WTC11 (cell line): ENCODE results near the gene RPS6KA5. TPM values are rescaled to one million over a fixed set of nuclear protein-coding genes. Genes with fewer than 3 reads are reported as not detected.

Experiments
- ATAC-seq: fragments of 200-7000 bp; cut with Tn5 transposase; 2 replicates; pipeline ENCODE4 v1.10.0; 2021; ENCODE audit warnings: mild to moderate bottlenecking, moderate library complexity
- CTCF ChIA-PET: fragments of 300-600 bp; sonication (Branson Sonifier 250); formaldehyde crosslinking; loops from one replicate; lab custom pipeline; 2021; ENCODE audit warnings: antibody characterized with exemption; lab: Charles Lee
- POLR2A ChIA-PET: fragments of 350-600 bp; sonication (Branson Sonifier 250); formaldehyde crosslinking; loops from one replicate; lab custom pipeline; 2021; ENCODE audit warnings: antibody characterized with exemption; lab: Charles Lee
- DNase-seq: peaks from one replicate; pipeline ENCODE4 v3.0.0; 2021; ENCODE audit warnings: low spot score
- H3K27ac Mint-ChIP-seq: 2 replicates; pipeline ENCODE4 v1.8.0; 2021; ENCODE audit warnings: mixed read lengths
- H3K27me3 Mint-ChIP-seq: 2 replicates; pipeline ENCODE4 v1.8.0; 2021; ENCODE audit warnings: low read depth, mild to moderate bottlenecking, moderate library complexity, mixed read lengths
- H3K36me3 Mint-ChIP-seq: 2 replicates; pipeline ENCODE4 v1.8.0; 2021; ENCODE audit warnings: mixed read lengths
- H3K4me1 Mint-ChIP-seq: 2 replicates; pipeline ENCODE4 v1.8.0; 2022; ENCODE audit warnings: mixed read lengths
- H3K4me3 Mint-ChIP-seq: 2 replicates; pipeline ENCODE4 v1.8.0; 2021; ENCODE audit warnings: mild to moderate bottlenecking, moderate library complexity, mixed read lengths
- H3K9me3 Mint-ChIP-seq: 2 replicates; pipeline ENCODE4 v1.8.0; 2021; ENCODE audit warnings: mixed read lengths
- E2F5 ChIP-seq: sonication (generic); formaldehyde crosslinking; IDR thresholded peaks from 2 replicates; pipeline ENCODE4 v1.8.1; 2022; ENCODE audit warnings: mild to moderate bottlenecking, moderate library complexity, missing genetic modification reagents
- EMX1 ChIP-seq: fragments of 250-450 bp; sonication (Bioruptor Pico); IDR thresholded peaks from 2 replicates; pipeline ENCODE4 v1.8.0; 2021; ENCODE audit warnings: mild to moderate bottlenecking
- ERG ChIP-seq: fragments of 250-450 bp; sonication (Bioruptor Pico); IDR thresholded peaks from 2 replicates; pipeline ENCODE4 v1.8.0; 2021; ENCODE audit warnings: mild to moderate bottlenecking
- IRF2 ChIP-seq: sonication (generic); formaldehyde crosslinking; IDR thresholded peaks from 2 replicates; pipeline ENCODE4 v1.8.0; 2022; ENCODE audit warnings: low read depth, missing genetic modification reagents, borderline replicate concordance
- TCF7 ChIP-seq: sonication (generic); formaldehyde crosslinking; IDR thresholded peaks from 2 replicates; pipeline ENCODE4 v1.8.0; 2022; ENCODE audit warnings: mild to moderate bottlenecking, low read depth, missing genetic modification reagents, moderate library complexity
- TP53 ChIP-seq: sonication (generic); formaldehyde crosslinking; IDR thresholded peaks from 2 replicates; pipeline ENCODE4 v1.8.1; 2023; ENCODE audit warnings: mild to moderate bottlenecking, missing genetic modification reagents
- USF1 ChIP-seq: sonication (generic); formaldehyde crosslinking; IDR thresholded peaks from 2 replicates; pipeline ENCODE4 v1.8.0; 2022; ENCODE audit warnings: mild to moderate bottlenecking, missing genetic modification reagents
- total RNA-seq: library from RNA; stranded (reverse); gene quantifications from 3 replicates; pipeline ENCODE4 v1.2.3, GENCODE V29; 2021
- TF ChIP-seq, protein P1 (sequence below): sonication (generic); formaldehyde crosslinking; IDR thresholded peaks from 2 replicates; pipeline ENCODE4 v1.8.1; 2023; ENCODE audit warnings: mild to moderate bottlenecking, missing genetic modification reagents, moderate library complexity
- TF ChIP-seq, protein P2 (sequence below): fragments of 250-450 bp; sonication (Bioruptor Pico); IDR thresholded peaks from 2 replicates; pipeline ENCODE4 v1.9.0; 2021; ENCODE audit warnings: moderate library complexity, mild to moderate bottlenecking, inconsistent platforms, borderline replicate concordance
- TF ChIP-seq, protein P3 (sequence below): sonication (generic); formaldehyde crosslinking; IDR thresholded peaks from 2 replicates; pipeline ENCODE4 v1.8.0; 2023; ENCODE audit warnings: mild to moderate bottlenecking, missing genetic modification reagents
- TF ChIP-seq, protein P4 (sequence below): sonication (generic); formaldehyde crosslinking; IDR thresholded peaks from 2 replicates; pipeline ENCODE4 v1.8.0; 2023; ENCODE audit warnings: missing genetic modification reagents
- TF ChIP-seq, protein P5 (sequence below): sonication (generic); formaldehyde crosslinking; IDR thresholded peaks from 2 replicates; pipeline ENCODE4 v1.8.0; 2022; ENCODE audit warnings: missing genetic modification reagents
- TF ChIP-seq, protein P6 (sequence below): sonication (generic); formaldehyde crosslinking; IDR thresholded peaks from 2 replicates; pipeline ENCODE4 v1.8.1; 2022; ENCODE audit warnings: missing genetic modification reagents, borderline replicate concordance
- TF ChIP-seq, protein P7 (sequence below): sonication (generic); formaldehyde crosslinking; IDR thresholded peaks from 2 replicates; pipeline ENCODE4 v1.8.1; 2023; ENCODE audit warnings: mild to moderate bottlenecking, missing genetic modification reagents

RPS6KA5 gene
- total RNA-seq, 1 experiment from 2014 or later = 5.2 TPM

DNA sequence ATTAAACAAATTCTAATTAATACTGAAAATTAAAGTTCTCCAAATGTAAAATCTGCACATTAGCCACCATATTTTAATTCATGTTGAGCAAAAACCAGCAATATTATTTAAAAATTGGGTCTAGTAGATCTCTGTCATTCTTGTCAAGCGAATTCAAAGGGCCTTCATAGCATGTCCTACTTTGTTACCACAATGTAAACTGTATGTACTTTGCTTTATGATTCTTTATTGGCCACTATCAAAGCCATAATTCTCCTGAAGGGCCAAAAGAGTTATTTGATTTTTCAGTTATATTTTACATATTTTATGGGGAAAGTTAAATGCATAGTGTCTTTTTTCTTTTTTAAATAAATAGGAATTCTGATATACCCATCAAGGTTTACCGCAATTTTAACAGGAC is 117.9 kb downstream of the RPS6KA5 start:
- ChIA-PET CTCF (no interaction called here), POLR2A (no interaction called here)
- Mint-ChIP-seq H3K27ac (no peak overlapping the region), H3K9me3 (peaks cover 31% of the 10 kb centered on the region), H3K36me3 (peaks cover 33% of the 10 kb centered on the region), H3K4me1 (no peaks in the 10 kb centered on the region), H3K27me3 (no peaks in the 10 kb centered on the region; the same call in none of the 2 replicates), H3K4me3 (no peak overlapping the region)
- DNase-seq = no peak
- TF ChIP-seq, protein P1, sequence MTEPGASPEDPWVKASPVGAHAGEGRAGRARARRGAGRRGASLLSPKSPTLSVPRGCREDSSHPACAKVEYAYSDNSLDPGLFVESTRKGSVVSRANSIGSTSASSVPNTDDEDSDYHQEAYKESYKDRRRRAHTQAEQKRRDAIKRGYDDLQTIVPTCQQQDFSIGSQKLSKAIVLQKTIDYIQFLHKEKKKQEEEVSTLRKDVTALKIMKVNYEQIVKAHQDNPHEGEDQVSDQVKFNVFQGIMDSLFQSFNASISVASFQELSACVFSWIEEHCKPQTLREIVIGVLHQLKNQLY (CRISPR knock-in tag) = no peak
- TF ChIP-seq E2F5 = no peak
- TF ChIP-seq, protein P2, sequence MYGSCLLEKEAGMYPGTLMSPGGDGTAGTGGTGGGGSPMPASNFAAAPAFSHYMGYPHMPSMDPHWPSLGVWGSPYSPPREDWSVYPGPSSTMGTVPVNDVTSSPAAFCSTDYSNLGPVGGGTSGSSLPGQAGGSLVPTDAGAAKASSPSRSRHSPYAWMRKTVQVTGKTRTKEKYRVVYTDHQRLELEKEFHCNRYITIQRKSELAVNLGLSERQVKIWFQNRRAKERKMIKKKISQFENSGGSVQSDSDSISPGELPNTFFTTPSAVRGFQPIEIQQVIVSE = no peak
- TF ChIP-seq, protein P3, sequence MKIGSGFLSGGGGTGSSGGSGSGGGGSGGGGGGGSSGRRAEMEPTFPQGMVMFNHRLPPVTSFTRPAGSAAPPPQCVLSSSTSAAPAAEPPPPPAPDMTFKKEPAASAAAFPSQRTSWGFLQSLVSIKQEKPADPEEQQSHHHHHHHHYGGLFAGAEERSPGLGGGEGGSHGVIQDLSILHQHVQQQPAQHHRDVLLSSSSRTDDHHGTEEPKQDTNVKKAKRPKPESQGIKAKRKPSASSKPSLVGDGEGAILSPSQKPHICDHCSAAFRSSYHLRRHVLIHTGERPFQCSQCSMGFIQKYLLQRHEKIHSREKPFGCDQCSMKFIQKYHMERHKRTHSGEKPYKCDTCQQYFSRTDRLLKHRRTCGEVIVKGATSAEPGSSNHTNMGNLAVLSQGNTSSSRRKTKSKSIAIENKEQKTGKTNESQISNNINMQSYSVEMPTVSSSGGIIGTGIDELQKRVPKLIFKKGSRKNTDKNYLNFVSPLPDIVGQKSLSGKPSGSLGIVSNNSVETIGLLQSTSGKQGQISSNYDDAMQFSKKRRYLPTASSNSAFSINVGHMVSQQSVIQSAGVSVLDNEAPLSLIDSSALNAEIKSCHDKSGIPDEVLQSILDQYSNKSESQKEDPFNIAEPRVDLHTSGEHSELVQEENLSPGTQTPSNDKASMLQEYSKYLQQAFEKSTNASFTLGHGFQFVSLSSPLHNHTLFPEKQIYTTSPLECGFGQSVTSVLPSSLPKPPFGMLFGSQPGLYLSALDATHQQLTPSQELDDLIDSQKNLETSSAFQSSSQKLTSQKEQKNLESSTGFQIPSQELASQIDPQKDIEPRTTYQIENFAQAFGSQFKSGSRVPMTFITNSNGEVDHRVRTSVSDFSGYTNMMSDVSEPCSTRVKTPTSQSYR = no peak
- TF ChIP-seq, protein P4, sequence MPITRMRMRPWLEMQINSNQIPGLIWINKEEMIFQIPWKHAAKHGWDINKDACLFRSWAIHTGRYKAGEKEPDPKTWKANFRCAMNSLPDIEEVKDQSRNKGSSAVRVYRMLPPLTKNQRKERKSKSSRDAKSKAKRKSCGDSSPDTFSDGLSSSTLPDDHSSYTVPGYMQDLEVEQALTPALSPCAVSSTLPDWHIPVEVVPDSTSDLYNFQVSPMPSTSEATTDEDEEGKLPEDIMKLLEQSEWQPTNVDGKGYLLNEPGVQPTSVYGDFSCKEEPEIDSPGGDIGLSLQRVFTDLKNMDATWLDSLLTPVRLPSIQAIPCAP (CRISPR knock-in tag) = no peak
- no peak for TF ChIP-seq IRF2 (CRISPR knock-in tag)
- TF ChIP-seq TP53 (CRISPR knock-in tag) = no peak
- TF ChIP-seq, protein P5, sequence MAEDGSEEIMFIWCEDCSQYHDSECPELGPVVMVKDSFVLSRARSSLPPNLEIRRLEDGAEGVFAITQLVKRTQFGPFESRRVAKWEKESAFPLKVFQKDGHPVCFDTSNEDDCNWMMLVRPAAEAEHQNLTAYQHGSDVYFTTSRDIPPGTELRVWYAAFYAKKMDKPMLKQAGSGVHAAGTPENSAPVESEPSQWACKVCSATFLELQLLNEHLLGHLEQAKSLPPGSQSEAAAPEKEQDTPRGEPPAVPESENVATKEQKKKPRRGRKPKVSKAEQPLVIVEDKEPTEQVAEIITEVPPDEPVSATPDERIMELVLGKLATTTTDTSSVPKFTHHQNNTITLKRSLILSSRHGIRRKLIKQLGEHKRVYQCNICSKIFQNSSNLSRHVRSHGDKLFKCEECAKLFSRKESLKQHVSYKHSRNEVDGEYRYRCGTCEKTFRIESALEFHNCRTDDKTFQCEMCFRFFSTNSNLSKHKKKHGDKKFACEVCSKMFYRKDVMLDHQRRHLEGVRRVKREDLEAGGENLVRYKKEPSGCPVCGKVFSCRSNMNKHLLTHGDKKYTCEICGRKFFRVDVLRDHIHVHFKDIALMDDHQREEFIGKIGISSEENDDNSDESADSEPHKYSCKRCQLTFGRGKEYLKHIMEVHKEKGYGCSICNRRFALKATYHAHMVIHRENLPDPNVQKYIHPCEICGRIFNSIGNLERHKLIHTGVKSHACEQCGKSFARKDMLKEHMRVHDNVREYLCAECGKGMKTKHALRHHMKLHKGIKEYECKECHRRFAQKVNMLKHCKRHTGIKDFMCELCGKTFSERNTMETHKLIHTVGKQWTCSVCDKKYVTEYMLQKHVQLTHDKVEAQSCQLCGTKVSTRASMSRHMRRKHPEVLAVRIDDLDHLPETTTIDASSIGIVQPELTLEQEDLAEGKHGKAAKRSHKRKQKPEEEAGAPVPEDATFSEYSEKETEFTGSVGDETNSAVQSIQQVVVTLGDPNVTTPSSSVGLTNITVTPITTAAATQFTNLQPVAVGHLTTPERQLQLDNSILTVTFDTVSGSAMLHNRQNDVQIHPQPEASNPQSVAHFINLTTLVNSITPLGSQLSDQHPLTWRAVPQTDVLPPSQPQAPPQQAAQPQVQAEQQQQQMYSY (CRISPR knock-in tag) = no peak
- TF ChIP-seq TCF7 (CRISPR knock-in tag) = no peak
- TF ChIP-seq, protein P6, sequence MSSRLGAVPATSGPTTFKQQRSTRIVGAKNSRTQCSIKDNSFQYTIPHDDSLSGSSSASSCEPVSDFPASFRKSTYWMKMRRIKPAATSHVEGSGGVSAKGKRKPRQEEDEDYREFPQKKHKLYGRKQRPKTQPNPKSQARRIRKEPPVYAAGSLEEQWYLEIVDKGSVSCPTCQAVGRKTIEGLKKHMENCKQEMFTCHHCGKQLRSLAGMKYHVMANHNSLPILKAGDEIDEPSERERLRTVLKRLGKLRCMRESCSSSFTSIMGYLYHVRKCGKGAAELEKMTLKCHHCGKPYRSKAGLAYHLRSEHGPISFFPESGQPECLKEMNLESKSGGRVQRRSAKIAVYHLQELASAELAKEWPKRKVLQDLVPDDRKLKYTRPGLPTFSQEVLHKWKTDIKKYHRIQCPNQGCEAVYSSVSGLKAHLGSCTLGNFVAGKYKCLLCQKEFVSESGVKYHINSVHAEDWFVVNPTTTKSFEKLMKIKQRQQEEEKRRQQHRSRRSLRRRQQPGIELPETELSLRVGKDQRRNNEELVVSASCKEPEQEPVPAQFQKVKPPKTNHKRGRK (CRISPR knock-in tag) = no peak
- no peak for TF ChIP-seq USF1 (CRISPR knock-in tag)
- TF ChIP-seq ERG (CRISPR knock-in tag) = no peak
- TF ChIP-seq, protein P7, sequence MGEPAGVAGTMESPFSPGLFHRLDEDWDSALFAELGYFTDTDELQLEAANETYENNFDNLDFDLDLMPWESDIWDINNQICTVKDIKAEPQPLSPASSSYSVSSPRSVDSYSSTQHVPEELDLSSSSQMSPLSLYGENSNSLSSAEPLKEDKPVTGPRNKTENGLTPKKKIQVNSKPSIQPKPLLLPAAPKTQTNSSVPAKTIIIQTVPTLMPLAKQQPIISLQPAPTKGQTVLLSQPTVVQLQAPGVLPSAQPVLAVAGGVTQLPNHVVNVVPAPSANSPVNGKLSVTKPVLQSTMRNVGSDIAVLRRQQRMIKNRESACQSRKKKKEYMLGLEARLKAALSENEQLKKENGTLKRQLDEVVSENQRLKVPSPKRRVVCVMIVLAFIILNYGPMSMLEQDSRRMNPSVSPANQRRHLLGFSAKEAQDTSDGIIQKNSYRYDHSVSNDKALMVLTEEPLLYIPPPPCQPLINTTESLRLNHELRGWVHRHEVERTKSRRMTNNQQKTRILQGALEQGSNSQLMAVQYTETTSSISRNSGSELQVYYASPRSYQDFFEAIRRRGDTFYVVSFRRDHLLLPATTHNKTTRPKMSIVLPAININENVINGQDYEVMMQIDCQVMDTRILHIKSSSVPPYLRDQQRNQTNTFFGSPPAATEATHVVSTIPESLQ (CRISPR knock-in tag) = no peak
- TF ChIP-seq EMX1 (CRISPR knock-in tag) = no peak
- no peak for ATAC-seq
